ENCODE data around the gene ADGRB3.

- TF ChIP-seq CTCF (IDR thresholded peaks at IDR 0.05) = no peak
- no peak for TF ChIP-seq POLR2A (IDR thresholded peaks at IDR 0.05)
- TF ChIP-seq POLR2AphosphoS5 (IDR thresholded peaks at IDR 0.05; ENCODE audit: insufficient read depth in 1 of 2, low read depth in 1 of 2) = no peak
These were observed 233.6 kb downstream of the ADGRB3 start for GRCh38 chr6:68868646-68869045.
